ENCODE results near the gene NXPH3. TPM values are rescaled to one million over a fixed set of nuclear protein-coding genes. Genes with fewer than 3 reads are reported as not detected.

The NXPH3 gene
- total RNA-seq, 4 donors from 2014 or later = 1.0 to 5.1 (median 1.2) TPM

GRCh38 chr17:49629447-49629846, 53.8 kb downstream of the NXPH3 start:
- Histone ChIP-seq H3K4me3 (replicated peaks in 1 of 3) (no peak overlapping the region), H3K9me3 (no peaks in the 10 kb centered on the region), H3K27ac (no peak overlapping the region), H3K4me1 (peaks cover 19 to 75% of the 10 kb centered on the region in 2 donors), H3K36me3 (no peaks in the 10 kb centered on the region), H3K27me3 (no peaks in the 10 kb centered on the region)
- no peak for DNase-seq
- intact Hi-C loops (cut with DNase I) = no loop called here
- TF ChIP-seq CTCF (IDR thresholded peaks at IDR 0.05) = no peak
- no peak for TF ChIP-seq POLR2A (IDR thresholded peaks at IDR 0.05)

GRCh38 chr17:49630113-49630900, 54.6 kb downstream of the NXPH3 start:
- H3K4me3 ChIP-seq (replicated peaks in 1 of 3) = no peak overlapping the region
- intact Hi-C loops (cut with DNase I) = no loop called here
- peaks cover 28 to 75% of the 10 kb centered on the region in 2 donors for H3K4me1 ChIP-seq
- DNase-seq = no peak
- H3K27ac ChIP-seq = no peak overlapping the region
- H3K9me3 ChIP-seq = no peaks in the 10 kb centered on the region
- no peaks in the 10 kb centered on the region for H3K27me3 ChIP-seq
- no peak for TF ChIP-seq CTCF (IDR thresholded peaks at IDR 0.05)
- no peak for TF ChIP-seq POLR2A (IDR thresholded peaks at IDR 0.05)
- H3K36me3 ChIP-seq = no peaks in the 10 kb centered on the region
- 84 to 85% methylated on average over 6 of the region's 6 CpGs for WGBS, 2 donors

- intact Hi-C loops (cut with DNase I) = no loop called here
- H3K36me3 ChIP-seq = no peaks in the 10 kb centered on the region
- no peak overlapping the region for H3K27ac ChIP-seq
- DNase-seq = no peak
- H3K27me3 ChIP-seq = no peaks in the 10 kb centered on the region
- peaks cover 28 to 76% of the 10 kb centered on the region in 2 donors for H3K4me1 ChIP-seq
- TF ChIP-seq POLR2A (IDR thresholded peaks at IDR 0.05) = no peak
- TF ChIP-seq CTCF (IDR thresholded peaks at IDR 0.05) = no peak
- no peak overlapping the region for H3K4me3 ChIP-seq (replicated peaks in 1 of 3)
- 98 to 100% methylated on average over 1 of the region's 1 CpG for WGBS, 2 donors
- H3K9me3 ChIP-seq = no peaks in the 10 kb centered on the region
Observed at GRCh38 chr17:49631496-49631895, 55.8 kb downstream of the NXPH3 start.

Other genes with a start within 250 kb of the NXPH3 start
- 10 to 100 TPM; 60.0 to 64.9 (median 62.1) TPM for gene ZNF652, start 213.6 kb upstream of the NXPH3 start, total RNA-seq
- gene PHB1, start 161.0 kb upstream of the NXPH3 start, total RNA-seq = 100 to 1,000 TPM in 2 of 4 donors, 10 to 100 TPM in 2; 77.5 to 129 (median 103) TPM
- 10 to 100 TPM; 14.5 to 34.0 (median 21.1) TPM for gene NGFR, start 80.6 kb upstream of the NXPH3 start, total RNA-seq
- 10 to 100 TPM; 78.5 to 86.4 (median 81.6) TPM for gene SPOP, start 102.2 kb downstream of the NXPH3 start, total RNA-seq
- 100 to 1,000 TPM in 2 of 4 donors, 10 to 100 TPM in 2; 77.5 to 171 (median 94.7) TPM for gene SLC35B1, start 132.1 kb downstream of the NXPH3 start, total RNA-seq
- 10 to 100 TPM; 12.4 to 41.5 (median 23.3) TPM for gene FAM117A, start 188.3 kb downstream of the NXPH3 start, total RNA-seq
- 100 to 1,000 TPM in 1 of 4 donors, 10 to 100 TPM in 3; 57.5 to 127 (median 76.1) TPM for gene KAT7, start 212.8 kb downstream of the NXPH3 start, total RNA-seq

All from thyroid gland (tissue), 4 donors.